ENCODE data around the gene TMEM72.

The TMEM72 gene

DNA sequence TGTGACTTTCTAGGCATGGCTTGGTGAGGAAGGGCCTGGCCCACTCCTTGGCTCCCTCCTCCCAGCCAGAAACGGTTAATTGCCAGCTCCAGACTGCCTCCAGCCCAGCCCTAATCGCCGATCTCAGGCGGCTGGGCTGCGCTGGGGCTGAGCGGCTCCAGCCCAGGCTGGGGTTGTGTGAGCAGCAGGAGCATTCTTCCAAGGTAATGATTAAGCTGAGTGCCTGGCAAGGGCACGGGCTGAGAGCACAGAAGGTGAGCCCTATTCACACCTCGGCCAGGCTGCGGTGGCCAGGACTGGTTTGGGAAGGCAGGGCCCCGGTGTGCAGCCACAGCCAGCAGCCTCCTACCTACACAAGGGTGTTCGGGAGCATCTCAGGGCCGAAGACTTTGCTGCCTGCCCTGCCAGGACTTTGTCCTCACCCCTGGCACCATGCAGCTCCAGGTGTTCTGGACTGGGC is at the start of gene TMEM72:
Gene TMEM72, plus strand, starts transcription at position 257 of the 460 bp plus-strand sequence. Its CDS starts 176 bp downstream, at position 433.
- ATAC-seq = peak; percentile 34; the same call in 2 of the 3 replicates

GRCh38 chr10:44862006-44862751 is 49.0 kb upstream of the TMEM72 start:
- no peak for ATAC-seq
- TF ChIP-seq CSDC2 (CRISPR knock-in tag; IDR thresholded peaks at IDR 0.05) (no peak), GLIS3 (CRISPR knock-in tag; IDR thresholded peaks at IDR 0.05) (no peak), ZNF565 (CRISPR knock-in tag; conservative IDR thresholded peaks at IDR 0.05; ENCODE audit: low read depth) (no peak), ZFP30 (CRISPR knock-in tag; IDR thresholded peaks at IDR 0.05) (no peak), ESRRG (CRISPR knock-in tag; IDR thresholded peaks at IDR 0.05) (no peak), BACH2 (CRISPR knock-in tag; IDR thresholded peaks at IDR 0.05; ENCODE audit: borderline replicate concordance) (no peak), CSRNP3 (CRISPR knock-in tag; IDR thresholded peaks at IDR 0.05) (no peak), TOX (CRISPR knock-in tag; IDR thresholded peaks at IDR 0.05; ENCODE audit: borderline replicate concordance) (no peak), ZNF8 (CRISPR knock-in tag; IDR thresholded peaks at IDR 0.05) (no peak), RARB (CRISPR knock-in tag; IDR thresholded peaks at IDR 0.05) (no peak), TCF4 (CRISPR knock-in tag; IDR thresholded peaks at IDR 0.05; ENCODE audit: borderline replicate concordance) (no peak), ZFP3 (CRISPR knock-in tag; IDR thresholded peaks at IDR 0.05) (no peak), ARNTL (CRISPR knock-in tag; IDR thresholded peaks at IDR 0.05; ENCODE audit: borderline replicate concordance, low read depth) (no peak), TSHZ2 (CRISPR knock-in tag; IDR thresholded peaks at IDR 0.05) (no peak), ZC3H10 (CRISPR knock-in tag; IDR thresholded peaks at IDR 0.05) (no peak)
- TF ChIP-seq, protein P1, sequence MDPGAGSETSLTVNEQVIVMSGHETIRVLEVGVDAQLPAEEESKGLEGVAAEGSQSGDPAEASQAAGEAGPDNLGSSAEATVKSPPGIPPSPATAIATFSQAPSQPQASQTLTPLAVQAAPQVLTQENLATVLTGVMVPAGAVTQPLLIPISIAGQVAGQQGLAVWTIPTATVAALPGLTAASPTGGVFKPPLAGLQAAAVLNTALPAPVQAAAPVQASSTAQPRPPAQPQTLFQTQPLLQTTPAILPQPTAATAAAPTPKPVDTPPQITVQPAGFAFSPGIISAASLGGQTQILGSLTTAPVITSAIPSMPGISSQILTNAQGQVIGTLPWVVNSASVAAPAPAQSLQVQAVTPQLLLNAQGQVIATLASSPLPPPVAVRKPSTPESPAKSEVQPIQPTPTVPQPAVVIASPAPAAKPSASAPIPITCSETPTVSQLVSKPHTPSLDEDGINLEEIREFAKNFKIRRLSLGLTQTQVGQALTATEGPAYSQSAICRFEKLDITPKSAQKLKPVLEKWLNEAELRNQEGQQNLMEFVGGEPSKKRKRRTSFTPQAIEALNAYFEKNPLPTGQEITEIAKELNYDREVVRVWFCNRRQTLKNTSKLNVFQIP (CRISPR knock-in tag; IDR thresholded peaks at IDR 0.05; ENCODE audit: borderline replicate concordance, low read depth) = no peak

More for the DNA sequence above, at the start of gene TMEM72:
- TF ChIP-seq RARB (CRISPR knock-in tag; IDR thresholded peaks at IDR 0.05) (no peak), PATZ1 (CRISPR knock-in tag; IDR thresholded peaks at IDR 0.05; ENCODE audit: borderline replicate concordance) (no peak), TSHZ2 (CRISPR knock-in tag; IDR thresholded peaks at IDR 0.05) (no peak), ZFP3 (CRISPR knock-in tag; IDR thresholded peaks at IDR 0.05) (no peak), TCF4 (CRISPR knock-in tag; IDR thresholded peaks at IDR 0.05; ENCODE audit: borderline replicate concordance) (no peak), GLIS3 (CRISPR knock-in tag; IDR thresholded peaks at IDR 0.05) (no peak), PPARA (CRISPR knock-in tag; IDR thresholded peaks at IDR 0.05; ENCODE audit: borderline replicate concordance) (no peak)
- TF ChIP-seq, protein P1 (CRISPR knock-in tag; IDR thresholded peaks at IDR 0.05; ENCODE audit: borderline replicate concordance, low read depth) = no peak

Data from SK-N-SH treated with all-trans-retinoic acid at 6 μM for 48 hours (cell line).